Lower leg skin (tissue), 3 donors: ENCODE measurements around the gene PARP14.

Source experiments
- CTCF ChIP-seq, 3 donors: fragments of 450-650 bp; IDR thresholded peaks; one replicate each; pipeline ENCODE4 v1.5.1; 2016; ENCODE audit warnings: antibody characterized with exemption in 3 of 3, mild to moderate bottlenecking in 3 of 3, moderate library complexity in 2 of 3
- POLR2A ChIP-seq, 2 donors: fragments of 450-650 bp; IDR thresholded peaks; one replicate each; pipeline ENCODE4 v1.6.1; 2016 to 2017; ENCODE audit warnings: antibody characterized with exemption in 2 of 2, mild to moderate bottlenecking in 1 of 2, moderate library complexity in 1 of 2

- TF ChIP-seq CTCF (IDR thresholded peaks at IDR 0.05) = no peak
- TF ChIP-seq POLR2A (IDR thresholded peaks at IDR 0.05) = no peak
Observed at GRCh38 chr3:122745369-122746021, 64.9 kb downstream of the PARP14 start.
